ENCODE results near the gene PPP2CA. TPM values are rescaled to one million over a fixed set of nuclear protein-coding genes. Genes with fewer than 3 reads are reported as not detected.

PPP2CA gene
- total RNA-seq, 1 donor from 2014 or later, result 118 TPM

DNA sequence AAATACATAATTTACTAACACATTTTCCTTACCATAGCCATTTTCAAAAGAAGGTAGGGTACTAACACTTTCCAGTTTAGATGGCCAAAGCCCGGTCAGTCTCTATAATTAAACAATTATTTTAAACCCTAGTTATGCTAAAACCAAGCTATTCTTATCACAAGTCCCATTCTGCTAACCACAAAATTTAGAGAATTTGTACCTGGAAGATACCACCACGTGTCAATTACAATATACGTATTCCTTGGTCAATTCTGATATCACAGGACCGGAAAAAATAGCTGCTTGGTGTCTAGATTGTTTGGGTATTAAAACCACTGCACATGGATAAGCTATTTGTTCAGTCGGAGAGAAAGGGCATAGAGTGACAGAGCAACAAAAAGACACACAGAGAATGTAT lies 30.2 kb downstream of the PPP2CA start:
- no peak overlapping the region for H3K4me3 Mint-ChIP-seq
- H3K36me3 Mint-ChIP-seq (ENCODE audit: low read depth), result peaks cover 59% of the 10 kb centered on the region
- DNase-seq (no peak), ATAC-seq (ENCODE audit: low read depth) (no peak)
- POLR2A ChIA-PET, result interaction anchor here (1.0 kb wide), 1 partner anchor 19 kb away, joined by 4 read pairs; the partner anchor contains the start of gene SKP1
- no peak for TF ChIP-seq CTCF (IDR thresholded peaks at IDR 0.05)
- no peaks in the 10 kb centered on the region for H3K9me3 Mint-ChIP-seq
- CTCF ChIA-PET, result interaction anchor here (1.3 kb wide), 1 partner anchor 94 kb away, joined by 3 read pairs; no protein-coding TSS in a partner anchor
- no peaks in the 10 kb centered on the region for H3K27me3 Mint-ChIP-seq
- intact Hi-C loops (cut with micrococcal nuclease), result no loop called here
- H3K27ac Mint-ChIP-seq, result no peak overlapping the region
- H3K4me1 Mint-ChIP-seq, result no peaks in the 10 kb centered on the region

- no peak overlapping the region for H3K4me3 Mint-ChIP-seq
- no peak for ATAC-seq (ENCODE audit: low read depth)
- no peak for TF ChIP-seq CTCF (IDR thresholded peaks at IDR 0.05)
- H3K9me3 Mint-ChIP-seq, result no peaks in the 10 kb centered on the region
- POLR2A ChIA-PET, result interaction anchor here (1.2 to 2.8 kb wide), 2 partner anchors 12 to 37 kb away, joined by 3 to 12 read pairs; partner anchors contain the start of genes PPP2CA and SKP1
- no peaks in the 10 kb centered on the region for H3K27me3 Mint-ChIP-seq
- no peak for DNase-seq
- H3K36me3 Mint-ChIP-seq (ENCODE audit: low read depth), result peaks cover 2% of the 10 kb centered on the region
- CTCF ChIA-PET, result interaction anchor here (0.6 to 8.3 kb wide), 2 partner anchors 33 to 101 kb away, joined by 3 to 105 read pairs; no protein-coding TSS in a partner anchor
- no peak overlapping the region for H3K27ac Mint-ChIP-seq
- H3K4me1 Mint-ChIP-seq, result peaks cover 3% of the 10 kb centered on the region
- intact Hi-C loops (cut with micrococcal nuclease), result no loop called here
Observed at GRCh38 chr5:134189031-134189430, 36.8 kb downstream of the PPP2CA start.

GRCh38 chr5:134188092-134188491 lies 37.8 kb downstream of the PPP2CA start:
- DNase-seq (no peak), ATAC-seq (ENCODE audit: low read depth) (no peak)
- intact Hi-C loops (cut with micrococcal nuclease), result no loop called here
- H3K4me3 Mint-ChIP-seq, result no peak overlapping the region
- no peaks in the 10 kb centered on the region for H3K9me3 Mint-ChIP-seq
- no peak for TF ChIP-seq CTCF (IDR thresholded peaks at IDR 0.05)
- POLR2A ChIA-PET, result interaction anchor here (0.5 to 2.8 kb wide), 2 partner anchors 11 to 445 kb away, joined by 3 to 12 read pairs; partner anchors contain the start of gene SKP1
- H3K36me3 Mint-ChIP-seq (ENCODE audit: low read depth), result no peaks in the 10 kb centered on the region
- CTCF ChIA-PET, result interaction anchor here (8.3 kb wide), 1 partner anchor 102 kb away, joined by 105 read pairs; no protein-coding TSS in a partner anchor
- H3K27me3 Mint-ChIP-seq, result no peaks in the 10 kb centered on the region
- H3K4me1 Mint-ChIP-seq, result peaks cover 3% of the 10 kb centered on the region
- no peak overlapping the region for H3K27ac Mint-ChIP-seq

- ATAC-seq (ENCODE audit: low read depth), result peak; percentile 99
- H3K27ac Mint-ChIP-seq, result no peak overlapping the region
- peak; percentile 59 for DNase-seq
- intact Hi-C loops (cut with micrococcal nuclease), result loop anchor here (1.0 to 5.0 kb wide), 4 partner anchors 40 to 402 kb away; no protein-coding TSS in a partner anchor
- TF ChIP-seq CTCF (IDR thresholded peaks at IDR 0.05), result no peak
- no peaks in the 10 kb centered on the region for H3K27me3 Mint-ChIP-seq
- H3K9me3 Mint-ChIP-seq, result no peaks in the 10 kb centered on the region
- POLR2A ChIA-PET, result interaction anchor here (0.5 to 1.7 kb wide), 4 partner anchors 8 to 540 kb away, joined by 3 to 8 read pairs (median 4); partner anchors contain the start of genes PPP2CA and SKP1
- peaks cover 3% of the 10 kb centered on the region for H3K4me1 Mint-ChIP-seq
- CTCF ChIA-PET, result interaction anchor here (0.8 to 8.3 kb wide), 8 partner anchors 8 to 402 kb away, joined by 3 to 105 read pairs (median 3); partner anchors contain the start of gene SKP1
- no peak overlapping the region for H3K4me3 Mint-ChIP-seq
- no peaks in the 10 kb centered on the region for H3K36me3 Mint-ChIP-seq (ENCODE audit: low read depth)
Observed at GRCh38 chr5:134184155-134185135, 41.4 kb downstream of the PPP2CA start.
